Immature natural killer cell (primary cell): ENCODE results near the gene PRKAB1. TPM values are rescaled to one million over a fixed set of nuclear protein-coding genes. Genes with fewer than 3 reads are reported as not detected.
"Not testable (repeated sequence)": the region's sequence is repeated elsewhere in the genome, so short reads cannot be mapped to it uniquely, and the experiment has no call there.

Experiments used
- DNase-seq, 3 donors: peaks; one replicate each; pipeline ENCODE4 v3.0.0; 2022; ENCODE audit warnings: mixed read lengths in 1 of 3
- H3K27ac Mint-ChIP-seq, 6 donors: one replicate each; pipeline ENCODE4 v1.8.0; 2020; ENCODE audit warnings: mixed read lengths in 6 of 6, mild to moderate bottlenecking in 5 of 6, inconsistent platforms in 4 of 6, moderate library complexity in 3 of 6
- H3K27me3 Mint-ChIP-seq, 3 donors: one replicate each; pipeline ENCODE4 v1.8.0; 2020 to 2021; ENCODE audit warnings: low read depth in 3 of 3, mild to moderate bottlenecking in 3 of 3, mixed read lengths in 3 of 3, moderate library complexity in 3 of 3, inconsistent platforms in 1 of 3
- H3K36me3 Mint-ChIP-seq, 3 donors: one replicate each; pipeline ENCODE4 v1.8.0; 2020; ENCODE audit warnings: mixed read lengths in 3 of 3, inconsistent platforms in 2 of 3, mild to moderate bottlenecking in 2 of 3
- H3K4me1 Mint-ChIP-seq, 2 donors: one replicate each; pipeline ENCODE4 v1.8.0; 2020; ENCODE audit warnings: inconsistent platforms in 2 of 2, mild to moderate bottlenecking in 2 of 2, mixed read lengths in 2 of 2, moderate library complexity in 1 of 2
- H3K4me3 Mint-ChIP-seq, 5 donors: one replicate each; pipeline ENCODE4 v1.8.0; 2020; ENCODE audit warnings: mild to moderate bottlenecking in 5 of 5, mixed read lengths in 5 of 5, inconsistent platforms in 3 of 5, moderate library complexity in 3 of 5
- H3K9me3 Mint-ChIP-seq, 6 donors: one replicate each; pipeline ENCODE4 v1.8.0; 2020; ENCODE audit warnings: mild to moderate bottlenecking in 6 of 6, mixed read lengths in 6 of 6, inconsistent platforms in 4 of 6, moderate library complexity in 3 of 6
- polyA plus RNA-seq, 3 donors: library from polyadenylated mRNA; unstranded; fragments of 300-500 nt; fragmentation: Illumina TruSeq; gene quantifications; one replicate each; pipeline ENCODE4 v1.2.3, GENCODE V29; 2021

PRKAB1 gene
- polyA plus RNA-seq = 10 to 100 TPM; 35.8 to 48.5 (median 46.8) TPM

GRCh38 chr12:119667577-119668323 lies at the start of gene PRKAB1:
PRKAB1 (plus strand) TSS chr12:119668133; CDS start chr12:119668245, 112 bp downstream.
- peak; percentile 97 to 98 (median 98) for DNase-seq
- Mint-ChIP-seq H3K9me3 (no peaks in the 10 kb centered on the region), H3K4me1 (peaks cover 43 to 66% of the 10 kb centered on the region in 2 donors), H3K27ac (peak within 1 kb of the TSS; percentile 74 to 94 (median 93)), H3K27me3 (peaks cover 0 to 7% (median 6%) of the 10 kb centered on the region in 3 donors), H3K36me3 (peaks cover 0 to 14% (median 8%) of the 10 kb centered on the region in 3 donors), H3K4me3 (peak within 1 kb of the TSS; percentile 84 to 93 (median 90))

GRCh38 chr12:119618328-119618896 lies 49.5 kb upstream of the PRKAB1 start:
- not testable (repeated sequence) for H3K9me3 Mint-ChIP-seq, H3K36me3 Mint-ChIP-seq, H3K4me3 Mint-ChIP-seq, DNase-seq, H3K4me1 Mint-ChIP-seq, H3K27ac Mint-ChIP-seq
- peaks cover 4 to 17% (median 7%) of the 10 kb centered on the region in 3 donors for H3K27me3 Mint-ChIP-seq

GRCh38 chr12:119620490-119620889 lies 47.4 kb upstream of the PRKAB1 start:
- no peak for DNase-seq
- Mint-ChIP-seq H3K4me1 (no peaks in the 10 kb centered on the region), H3K9me3 (no peaks in the 10 kb centered on the region), H3K27me3 (peaks cover 2 to 16% (median 7%) of the 10 kb centered on the region in 3 donors), H3K36me3 (no peaks in the 10 kb centered on the region), H3K27ac (no peak overlapping the region), H3K4me3 (no peak overlapping the region)

- Mint-ChIP-seq H3K27ac (no peak overlapping the region), H3K27me3 (peaks cover 7 to 12% (median 8%) of the 10 kb centered on the region in 3 donors), H3K4me3 (no peak overlapping the region), H3K4me1 (no peaks in the 10 kb centered on the region), H3K9me3 (peaks cover 0 to 1% (median 0%) of the 10 kb centered on the region in 6 donors), H3K36me3 (no peaks in the 10 kb centered on the region)
- DNase-seq = no peak
These were observed 46.1 kb upstream of the PRKAB1 start for GRCh38 chr12:119621878-119622277.

- no peak for DNase-seq
- no peaks in the 10 kb centered on the region for H3K36me3 Mint-ChIP-seq
- H3K9me3 Mint-ChIP-seq = peaks cover 0 to 3% (median 0%) of the 10 kb centered on the region in 6 donors
- H3K4me3 Mint-ChIP-seq = no peak overlapping the region
- no peak overlapping the region for H3K27ac Mint-ChIP-seq
- peaks cover 9 to 13% (median 10%) of the 10 kb centered on the region in 3 donors for H3K27me3 Mint-ChIP-seq
- H3K4me1 Mint-ChIP-seq = no peaks in the 10 kb centered on the region
These were observed 43.0 kb upstream of the PRKAB1 start for GRCh38 chr12:119624966-119625365.

- Mint-ChIP-seq H3K4me1 (no peaks in the 10 kb centered on the region), H3K27me3 (peaks cover 9 to 11% (median 10%) of the 10 kb centered on the region in 3 donors)
These were observed 40.8 kb upstream of the PRKAB1 start for GRCh38 chr12:119627019-119627643.

GRCh38 chr12:119627686-119628085 lies 40.2 kb upstream of the PRKAB1 start:
- Mint-ChIP-seq H3K36me3 (no peaks in the 10 kb centered on the region), H3K4me1 (no peaks in the 10 kb centered on the region), H3K9me3 (peaks cover 0 to 6% (median 0%) of the 10 kb centered on the region in 6 donors), H3K4me3 (no peak overlapping the region), H3K27ac (no peak overlapping the region), H3K27me3 (peaks cover 7 to 13% (median 9%) of the 10 kb centered on the region in 3 donors)
- DNase-seq = no peak

More at GRCh38 chr12:119627019-119627643, 40.8 kb upstream of the PRKAB1 start:
- no peak for DNase-seq
- no peaks in the 10 kb centered on the region for H3K36me3 Mint-ChIP-seq
- peaks cover 0 to 6% (median 0%) of the 10 kb centered on the region in 6 donors for H3K9me3 Mint-ChIP-seq
- H3K4me3 Mint-ChIP-seq = no peak overlapping the region
- no peak overlapping the region for H3K27ac Mint-ChIP-seq

GRCh38 chr12:119630223-119630780 lies 37.6 kb upstream of the PRKAB1 start:
- H3K4me3 Mint-ChIP-seq = no peak overlapping the region
- H3K36me3 Mint-ChIP-seq = no peaks in the 10 kb centered on the region
- DNase-seq = no peak
- H3K9me3 Mint-ChIP-seq = peaks cover 0 to 6% (median 0%) of the 10 kb centered on the region in 6 donors
- no peak overlapping the region for H3K27ac Mint-ChIP-seq
- H3K27me3 Mint-ChIP-seq = peaks cover 6 to 13% (median 7%) of the 10 kb centered on the region in 3 donors
- H3K4me1 Mint-ChIP-seq = no peaks in the 10 kb centered on the region

- Mint-ChIP-seq H3K27ac (no peak overlapping the region), H3K27me3 (peaks cover 7 to 10% (median 8%) of the 10 kb centered on the region in 3 donors), H3K4me3 (no peak overlapping the region), H3K4me1 (no peaks in the 10 kb centered on the region), H3K9me3 (peaks cover 0 to 6% (median 0%) of the 10 kb centered on the region in 6 donors), H3K36me3 (no peaks in the 10 kb centered on the region)
- DNase-seq = no peak
These were observed 36.9 kb upstream of the PRKAB1 start for GRCh38 chr12:119630962-119631550.

GRCh38 chr12:119631930-119632678 lies 35.8 kb upstream of the PRKAB1 start:
- no peaks in the 10 kb centered on the region for H3K4me1 Mint-ChIP-seq
- H3K36me3 Mint-ChIP-seq = no peaks in the 10 kb centered on the region
- peaks cover 7 to 9% (median 8%) of the 10 kb centered on the region in 3 donors for H3K27me3 Mint-ChIP-seq
- H3K9me3 Mint-ChIP-seq = peaks cover 0 to 6% (median 0%) of the 10 kb centered on the region in 6 donors
- H3K4me3 Mint-ChIP-seq = no peak overlapping the region
- H3K27ac Mint-ChIP-seq = no peak overlapping the region
- DNase-seq = no peak

GRCh38 chr12:119634743-119635142 lies 33.2 kb upstream of the PRKAB1 start:
- no peaks in the 10 kb centered on the region for H3K4me1 Mint-ChIP-seq
- no peak overlapping the region for H3K27ac Mint-ChIP-seq
- H3K9me3 Mint-ChIP-seq = peaks cover 0 to 4% (median 0%) of the 10 kb centered on the region in 6 donors
- peaks cover 3 to 14% (median 8%) of the 10 kb centered on the region in 3 donors for H3K27me3 Mint-ChIP-seq
- no peak for DNase-seq
- no peak overlapping the region for H3K4me3 Mint-ChIP-seq
- H3K36me3 Mint-ChIP-seq = no peaks in the 10 kb centered on the region

GRCh38 chr12:119642986-119643385 lies 24.9 kb upstream of the PRKAB1 start:
- no peak overlapping the region for H3K27ac Mint-ChIP-seq
- H3K4me1 Mint-ChIP-seq = no peaks in the 10 kb centered on the region
- H3K36me3 Mint-ChIP-seq = no peaks in the 10 kb centered on the region
- no peak for DNase-seq
- no peak overlapping the region for H3K4me3 Mint-ChIP-seq
- peaks cover 1 to 8% (median 2%) of the 10 kb centered on the region in 3 donors for H3K27me3 Mint-ChIP-seq
- H3K9me3 Mint-ChIP-seq = no peaks in the 10 kb centered on the region

GRCh38 chr12:119644930-119645329 lies 23.0 kb upstream of the PRKAB1 start:
- no peak for DNase-seq
- Mint-ChIP-seq H3K4me3 (no peak overlapping the region), H3K27me3 (peaks cover 1 to 3% (median 2%) of the 10 kb centered on the region in 3 donors), H3K27ac (peak overlapping the region in 1 of 6 donors; percentile 48), H3K9me3 (no peaks in the 10 kb centered on the region), H3K4me1 (no peaks in the 10 kb centered on the region), H3K36me3 (no peaks in the 10 kb centered on the region)
